ENCODE measurements around the gene FAM118B.
A peak's percentile ranks its signal among the peaks of the same experiment; 100 is the strongest.

Gene FAM118B

GRCh38 chr11:126282736-126283591 is 71.4 kb downstream of the FAM118B start, which contains the start of gene TIRAP:
TSS of gene TIRAP (plus strand) at chr11:126283093. CDS start at chr11:126290895, 7,802 bp downstream.
- Histone ChIP-seq H3K4me1 (ENCODE audit: control insufficient read depth, insufficient read depth, low read length) (no peaks in the 10 kb centered on the region), H3K27ac (ENCODE audit: insufficient read depth, low read depth, low read length, poor library complexity, severe bottlenecking) (peak within 1 kb of the TSS; percentile 16), H3K4me3 (ENCODE audit: insufficient read depth, low read depth, low read length) (peak within 1 kb of the TSS; percentile 65), H3K9me3 (ENCODE audit: control insufficient read depth, low read length) (no peaks in the 10 kb centered on the region), H3K27me3 (ENCODE audit: control insufficient read depth, insufficient read depth, low read length, poor library complexity, severe bottlenecking) (peaks cover 10% of the 10 kb centered on the region), H3K36me3 (ENCODE audit: control insufficient read depth, insufficient read depth, low read length) (no peaks in the 10 kb centered on the region)
- WGBS, 2 experiments, result 1% methylated on average over 81 to 82 of the region's 82 CpGs

GRCh38 chr11:126284829-126285228 is 73.2 kb downstream of the FAM118B start:
- 96 to 97% methylated on average over 6 of the region's 6 CpGs for WGBS, 2 experiments
- no peak overlapping the region for H3K4me3 ChIP-seq (ENCODE audit: insufficient read depth, low read depth, low read length)

GRCh38 chr11:126288237-126288636 is 76.7 kb downstream of the FAM118B start:
- Histone ChIP-seq H3K36me3 (ENCODE audit: control insufficient read depth, insufficient read depth, low read length) (peaks cover 6% of the 10 kb centered on the region), H3K27ac (ENCODE audit: insufficient read depth, low read depth, low read length, poor library complexity, severe bottlenecking) (no peak overlapping the region), H3K27me3 (ENCODE audit: control insufficient read depth, insufficient read depth, low read length, poor library complexity, severe bottlenecking) (peaks cover 9% of the 10 kb centered on the region), H3K9me3 (ENCODE audit: control insufficient read depth, low read length) (no peaks in the 10 kb centered on the region), H3K4me1 (ENCODE audit: control insufficient read depth, insufficient read depth, low read length) (no peaks in the 10 kb centered on the region), H3K4me3 (ENCODE audit: insufficient read depth, low read depth, low read length) (no peak overlapping the region)
- 94 to 97% methylated on average over 6 of the region's 6 CpGs for WGBS, 2 experiments

More at GRCh38 chr11:126284829-126285228, 73.2 kb downstream of the FAM118B start:
- Histone ChIP-seq H3K27ac (ENCODE audit: insufficient read depth, low read depth, low read length, poor library complexity, severe bottlenecking) (no peak overlapping the region), H3K36me3 (ENCODE audit: control insufficient read depth, insufficient read depth, low read length) (no peaks in the 10 kb centered on the region), H3K4me1 (ENCODE audit: control insufficient read depth, insufficient read depth, low read length) (no peaks in the 10 kb centered on the region), H3K9me3 (ENCODE audit: control insufficient read depth, low read length) (no peaks in the 10 kb centered on the region), H3K27me3 (ENCODE audit: control insufficient read depth, insufficient read depth, low read length, poor library complexity, severe bottlenecking) (peaks cover 10% of the 10 kb centered on the region)

GRCh38 chr11:126290887-126291286 is 79.3 kb downstream of the FAM118B start:
- no peak overlapping the region for H3K27ac ChIP-seq (ENCODE audit: insufficient read depth, low read depth, low read length, poor library complexity, severe bottlenecking)
- no peaks in the 10 kb centered on the region for H3K9me3 ChIP-seq (ENCODE audit: control insufficient read depth, low read length)
- no peaks in the 10 kb centered on the region for H3K27me3 ChIP-seq (ENCODE audit: control insufficient read depth, insufficient read depth, low read length, poor library complexity, severe bottlenecking)
- WGBS, 2 experiments, result 94% methylated on average over 12 of the region's 12 CpGs
- peaks cover 6% of the 10 kb centered on the region for H3K36me3 ChIP-seq (ENCODE audit: control insufficient read depth, insufficient read depth, low read length)
- no peak overlapping the region for H3K4me3 ChIP-seq (ENCODE audit: insufficient read depth, low read depth, low read length)
- no peaks in the 10 kb centered on the region for H3K4me1 ChIP-seq (ENCODE audit: control insufficient read depth, insufficient read depth, low read length)

- peaks cover 6% of the 10 kb centered on the region for H3K36me3 ChIP-seq (ENCODE audit: control insufficient read depth, insufficient read depth, low read length)
- no peak overlapping the region for H3K4me3 ChIP-seq (ENCODE audit: insufficient read depth, low read depth, low read length)
- 96% methylated on average over 5 of the region's 5 CpGs for WGBS, 2 experiments
- no peak overlapping the region for H3K27ac ChIP-seq (ENCODE audit: insufficient read depth, low read depth, low read length, poor library complexity, severe bottlenecking)
- no peaks in the 10 kb centered on the region for H3K4me1 ChIP-seq (ENCODE audit: control insufficient read depth, insufficient read depth, low read length)
- H3K9me3 ChIP-seq (ENCODE audit: control insufficient read depth, low read length), result no peaks in the 10 kb centered on the region
- H3K27me3 ChIP-seq (ENCODE audit: control insufficient read depth, insufficient read depth, low read length, poor library complexity, severe bottlenecking), result no peaks in the 10 kb centered on the region
Measured at GRCh38 chr11:126293726-126294125, 82.1 kb downstream of the FAM118B start.

GRCh38 chr11:126297004-126297403 is 85.4 kb downstream of the FAM118B start:
- Histone ChIP-seq H3K27ac (ENCODE audit: insufficient read depth, low read depth, low read length, poor library complexity, severe bottlenecking) (no peak overlapping the region), H3K36me3 (ENCODE audit: control insufficient read depth, insufficient read depth, low read length) (peaks cover 6% of the 10 kb centered on the region), H3K9me3 (ENCODE audit: control insufficient read depth, low read length) (no peaks in the 10 kb centered on the region), H3K27me3 (ENCODE audit: control insufficient read depth, insufficient read depth, low read length, poor library complexity, severe bottlenecking) (no peaks in the 10 kb centered on the region), H3K4me3 (ENCODE audit: insufficient read depth, low read depth, low read length) (no peak overlapping the region), H3K4me1 (ENCODE audit: control insufficient read depth, insufficient read depth, low read length) (no peaks in the 10 kb centered on the region)
- 93 to 94% methylated on average over 2 of the region's 2 CpGs for WGBS, 2 experiments

- WGBS, 2 experiments, result 3% methylated on average over 61 of the region's 61 CpGs
- H3K27me3 ChIP-seq (ENCODE audit: control insufficient read depth, insufficient read depth, low read length, poor library complexity, severe bottlenecking), result no peaks in the 10 kb centered on the region
- H3K27ac ChIP-seq (ENCODE audit: insufficient read depth, low read depth, low read length, poor library complexity, severe bottlenecking), result peak within 1 kb of the TSS; percentile 56
- no peaks in the 10 kb centered on the region for H3K4me1 ChIP-seq (ENCODE audit: control insufficient read depth, insufficient read depth, low read length)
- H3K36me3 ChIP-seq (ENCODE audit: control insufficient read depth, insufficient read depth, low read length), result no peaks in the 10 kb centered on the region
- peak within 1 kb of the TSS; percentile 66 for H3K4me3 ChIP-seq (ENCODE audit: insufficient read depth, low read depth, low read length)
- no peaks in the 10 kb centered on the region for H3K9me3 ChIP-seq (ENCODE audit: control insufficient read depth, low read length)
Measured at GRCh38 chr11:126303623-126304456, 92.3 kb downstream of the FAM118B start, which contains the start of gene DCPS. TSS of gene DCPS (plus strand) at chr11:126304060. CDS start at chr11:126304081, 21 bp downstream.

GRCh38 chr11:126304457-126305075 is 93.0 kb downstream of the FAM118B start:
- peak overlapping the region; percentile 66 for H3K4me3 ChIP-seq (ENCODE audit: insufficient read depth, low read depth, low read length)
- H3K9me3 ChIP-seq (ENCODE audit: control insufficient read depth, low read length), result no peaks in the 10 kb centered on the region
- 75 to 80% methylated on average over 12 of the region's 12 CpGs for WGBS, 2 experiments
- H3K36me3 ChIP-seq (ENCODE audit: control insufficient read depth, insufficient read depth, low read length), result no peaks in the 10 kb centered on the region
- H3K27ac ChIP-seq (ENCODE audit: insufficient read depth, low read depth, low read length, poor library complexity, severe bottlenecking), result no peak overlapping the region
- no peaks in the 10 kb centered on the region for H3K27me3 ChIP-seq (ENCODE audit: control insufficient read depth, insufficient read depth, low read length, poor library complexity, severe bottlenecking)
- no peaks in the 10 kb centered on the region for H3K4me1 ChIP-seq (ENCODE audit: control insufficient read depth, insufficient read depth, low read length)

GRCh38 chr11:126305699-126306098 is 94.1 kb downstream of the FAM118B start:
- Histone ChIP-seq H3K4me1 (ENCODE audit: control insufficient read depth, insufficient read depth, low read length) (no peaks in the 10 kb centered on the region), H3K27me3 (ENCODE audit: control insufficient read depth, insufficient read depth, low read length, poor library complexity, severe bottlenecking) (no peaks in the 10 kb centered on the region), H3K9me3 (ENCODE audit: control insufficient read depth, low read length) (no peaks in the 10 kb centered on the region), H3K36me3 (ENCODE audit: control insufficient read depth, insufficient read depth, low read length) (no peaks in the 10 kb centered on the region), H3K27ac (ENCODE audit: insufficient read depth, low read depth, low read length, poor library complexity, severe bottlenecking) (no peak overlapping the region), H3K4me3 (ENCODE audit: insufficient read depth, low read depth, low read length) (no peak overlapping the region)
- 94% methylated on average over 4 of the region's 4 CpGs for WGBS, 2 experiments

Data from ectodermal cell (in vitro differentiated cells).